Gastrocnemius medialis (tissue), 4 donors: ENCODE results near the gene ANKRD53. TPM values are rescaled to one million over a fixed set of nuclear protein-coding genes. Genes with fewer than 3 reads are reported as not detected.

Experiments
- ATAC-seq, 2 donors: fragments of 150-250 bp; one replicate each; pipeline ENCODE4 v1.9.1; 2016
- DNase-seq, 2 donors: peaks; one replicate each; pipeline ENCODE4 v3.0.0-alpha.2; 2019
- H3K27ac ChIP-seq, 4 donors: fragments of 200-600 bp; sonication (generic); 1 replicate in 1 of 4; 2 replicates in 3 of 4; pipeline ENCODE4 v1.5.1; 2016 to 2018; ENCODE audit warnings: mild to moderate bottlenecking in 2 of 4, moderate library complexity in 1 of 4
- H3K27me3 ChIP-seq, 3 donors: fragments of 200-600 bp; sonication (generic) in 2 of 3; 1 replicate in 1 of 3; 2 replicates in 2 of 3; pipeline versions ENCODE4 v1.5.1 to v1.6.0; 2016 to 2019; ENCODE audit warnings: mild to moderate bottlenecking in 1 of 3, moderate library complexity in 1 of 3
- H3K36me3 ChIP-seq, 2 donors: fragments of 200-600 bp; sonication (generic) in 1 of 2; one replicate each; pipeline ENCODE4 v1.5.1; 2017 to 2018
- H3K4me1 ChIP-seq, 2 donors: fragments of 200-600 bp; sonication (generic) in 1 of 2; one replicate each; pipeline ENCODE4 v1.5.1; 2016 to 2017; ENCODE audit warnings: mild to moderate bottlenecking in 2 of 2
- H3K4me3 ChIP-seq, 4 donors: fragments of 200-600 bp; sonication (generic) in 3 of 4; 1 replicate in 1 of 4; 2 replicates in 3 of 4; pipeline ENCODE4 v1.5.1; 2016 to 2019; ENCODE audit warnings: mild to moderate bottlenecking in 2 of 4
- H3K9me3 ChIP-seq, 3 donors: fragments of 200-600 bp; sonication (generic) in 2 of 3; 1 replicate in 1 of 3; 2 replicates in 2 of 3; pipeline ENCODE4 v1.5.1; 2016 to 2019
- POLR2A ChIP-seq, 2 donors: fragments of 450-650 bp; IDR thresholded peaks; one replicate each; pipeline ENCODE4 v1.6.1; 2017; ENCODE audit warnings: antibody characterized with exemption in 2 of 2, mild to moderate bottlenecking in 2 of 2, moderate library complexity in 2 of 2
- in situ Hi-C, 4 donors: fragments of 200-750 bp; cut with MboI; loops; one replicate each; pipeline versions ENCODE4 v1.15.0 to v1.8.0; 2017; ENCODE audit warnings: low sequenced_read_pairs in 4 of 4
- intact Hi-C: fragments of 100-400 bp; cut with DNase I; formaldehyde crosslinking; loops from one replicate; pipeline ENCODE4 v1.15.1; 2023; ENCODE audit warnings: low total_unique reads
- total RNA-seq, 4 donors: library from RNA; depleted of rRNA; stranded (reverse); fragments of >200 nt; gene quantifications; one replicate each; pipeline versions ENCODE4 v1.1.0 to v1.2.3, GENCODE V29; 2016
- TF ChIP-seq, protein P1 (sequence below), 5 experiments: fragments of 450-650 bp in 3 of 5; fragments of 200-600 bp in 2 of 5; sonication (generic) in 2 of 5; IDR thresholded peaks in 4 of 5; conservative IDR thresholded peaks in 1 of 5; 1 replicate in 4 of 5; 2 replicates in 1 of 5; pipeline ENCODE4 v1.5.1; 2016 to 2019; ENCODE audit warnings: antibody characterized with exemption in 5 of 5, mild to moderate bottlenecking in 3 of 5, moderate library complexity in 3 of 5

Gene ANKRD53
- total RNA-seq, 4 donors from 2014 or later: 0.44 to 2.0 TPM; not detected in 2

DNA sequence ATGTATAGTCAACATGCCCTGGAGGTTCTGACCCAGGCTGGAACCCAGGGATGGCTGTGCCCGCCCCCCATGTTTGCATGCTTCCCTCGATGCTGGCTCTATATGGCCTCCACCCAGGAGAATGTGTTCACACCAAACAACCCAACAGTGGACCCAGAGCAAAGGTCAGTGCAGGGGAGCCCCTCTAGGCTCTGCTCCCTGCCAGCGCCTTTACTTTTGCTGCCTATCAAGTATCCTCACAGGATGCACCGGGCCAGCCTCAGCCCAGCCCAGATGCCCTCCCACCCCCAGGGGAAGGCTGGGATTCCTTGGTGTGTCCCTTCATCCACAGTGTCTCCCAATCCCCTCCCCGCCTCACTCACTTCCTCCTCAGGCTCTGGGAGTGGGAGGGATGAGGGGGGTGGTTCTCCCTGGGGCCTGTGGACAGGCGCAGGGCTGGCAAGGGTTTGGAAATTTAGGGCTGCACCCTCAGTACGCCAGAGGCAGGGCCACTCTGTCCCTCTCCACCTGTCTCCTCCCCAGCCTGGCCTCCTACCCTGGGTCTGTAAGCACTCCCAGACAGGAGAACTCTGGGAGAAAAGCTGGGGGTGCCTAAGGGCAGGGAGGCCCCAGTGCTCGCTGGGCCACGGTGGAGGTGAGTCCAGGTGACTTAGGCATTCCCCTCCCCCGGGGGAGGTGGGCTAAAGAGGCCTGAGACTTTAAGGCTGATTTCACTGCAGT, 40.4 kb upstream of the ANKRD53 start:
- in situ Hi-C loops (loop anchor here in 1 of 4 donors (25.0 kb wide), 1 partner anchor 151 kb away; the partner anchor contains the start of gene FIGLA), intact Hi-C loops (no loop called here)
- Histone ChIP-seq H3K36me3 (no peaks in the 10 kb centered on the region), H3K4me3 (no peak overlapping the region), H3K9me3 (no peaks in the 10 kb centered on the region), H3K27ac (no peak overlapping the region), H3K4me1 (no peaks in the 10 kb centered on the region), H3K27me3 (no peaks in the 10 kb centered on the region)
- no peak for TF ChIP-seq POLR2A (IDR thresholded peaks at IDR 0.05)
- DNase-seq (no peak), ATAC-seq (no peak)

DNA sequence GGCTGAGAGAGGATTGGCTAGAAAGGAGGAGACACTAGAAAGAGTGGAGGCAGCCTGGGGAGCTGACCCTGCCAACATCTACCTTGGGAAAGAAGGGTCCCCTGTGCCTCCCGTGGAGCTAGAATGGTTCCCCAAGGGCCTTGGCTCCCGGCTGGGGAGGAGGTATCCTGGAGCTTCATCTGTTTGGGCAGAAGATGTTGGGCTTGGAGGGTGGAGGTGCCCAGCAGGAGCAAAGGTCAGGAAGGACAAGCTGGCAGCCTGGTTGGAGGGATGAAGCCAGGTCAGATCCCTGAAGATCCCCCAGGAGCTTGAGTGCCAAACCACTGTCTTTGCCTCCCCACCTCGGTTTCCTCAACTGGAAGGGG, 39.9 kb upstream of the ANKRD53 start:
- no peak overlapping the region for H3K27ac ChIP-seq
- H3K9me3 ChIP-seq: no peaks in the 10 kb centered on the region
- H3K36me3 ChIP-seq: no peaks in the 10 kb centered on the region
- TF ChIP-seq POLR2A (IDR thresholded peaks at IDR 0.05): no peak
- TF ChIP-seq, protein P1, sequence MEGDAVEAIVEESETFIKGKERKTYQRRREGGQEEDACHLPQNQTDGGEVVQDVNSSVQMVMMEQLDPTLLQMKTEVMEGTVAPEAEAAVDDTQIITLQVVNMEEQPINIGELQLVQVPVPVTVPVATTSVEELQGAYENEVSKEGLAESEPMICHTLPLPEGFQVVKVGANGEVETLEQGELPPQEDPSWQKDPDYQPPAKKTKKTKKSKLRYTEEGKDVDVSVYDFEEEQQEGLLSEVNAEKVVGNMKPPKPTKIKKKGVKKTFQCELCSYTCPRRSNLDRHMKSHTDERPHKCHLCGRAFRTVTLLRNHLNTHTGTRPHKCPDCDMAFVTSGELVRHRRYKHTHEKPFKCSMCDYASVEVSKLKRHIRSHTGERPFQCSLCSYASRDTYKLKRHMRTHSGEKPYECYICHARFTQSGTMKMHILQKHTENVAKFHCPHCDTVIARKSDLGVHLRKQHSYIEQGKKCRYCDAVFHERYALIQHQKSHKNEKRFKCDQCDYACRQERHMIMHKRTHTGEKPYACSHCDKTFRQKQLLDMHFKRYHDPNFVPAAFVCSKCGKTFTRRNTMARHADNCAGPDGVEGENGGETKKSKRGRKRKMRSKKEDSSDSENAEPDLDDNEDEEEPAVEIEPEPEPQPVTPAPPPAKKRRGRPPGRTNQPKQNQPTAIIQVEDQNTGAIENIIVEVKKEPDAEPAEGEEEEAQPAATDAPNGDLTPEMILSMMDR (IDR thresholded peaks at IDR 0.05 in 4 of 5, conservative IDR thresholded peaks at IDR 0.05 in 1 of 5): no peak
- no peaks in the 10 kb centered on the region for H3K4me1 ChIP-seq
- no peaks in the 10 kb centered on the region for H3K27me3 ChIP-seq
- H3K4me3 ChIP-seq: no peak overlapping the region
- intact Hi-C loops (no loop called here), in situ Hi-C loops (loop anchor here in 1 of 4 donors (25.0 kb wide), 1 partner anchor 151 kb away; the partner anchor contains the start of gene FIGLA)
- no peak for DNase-seq
- ATAC-seq: no peak

DNA sequence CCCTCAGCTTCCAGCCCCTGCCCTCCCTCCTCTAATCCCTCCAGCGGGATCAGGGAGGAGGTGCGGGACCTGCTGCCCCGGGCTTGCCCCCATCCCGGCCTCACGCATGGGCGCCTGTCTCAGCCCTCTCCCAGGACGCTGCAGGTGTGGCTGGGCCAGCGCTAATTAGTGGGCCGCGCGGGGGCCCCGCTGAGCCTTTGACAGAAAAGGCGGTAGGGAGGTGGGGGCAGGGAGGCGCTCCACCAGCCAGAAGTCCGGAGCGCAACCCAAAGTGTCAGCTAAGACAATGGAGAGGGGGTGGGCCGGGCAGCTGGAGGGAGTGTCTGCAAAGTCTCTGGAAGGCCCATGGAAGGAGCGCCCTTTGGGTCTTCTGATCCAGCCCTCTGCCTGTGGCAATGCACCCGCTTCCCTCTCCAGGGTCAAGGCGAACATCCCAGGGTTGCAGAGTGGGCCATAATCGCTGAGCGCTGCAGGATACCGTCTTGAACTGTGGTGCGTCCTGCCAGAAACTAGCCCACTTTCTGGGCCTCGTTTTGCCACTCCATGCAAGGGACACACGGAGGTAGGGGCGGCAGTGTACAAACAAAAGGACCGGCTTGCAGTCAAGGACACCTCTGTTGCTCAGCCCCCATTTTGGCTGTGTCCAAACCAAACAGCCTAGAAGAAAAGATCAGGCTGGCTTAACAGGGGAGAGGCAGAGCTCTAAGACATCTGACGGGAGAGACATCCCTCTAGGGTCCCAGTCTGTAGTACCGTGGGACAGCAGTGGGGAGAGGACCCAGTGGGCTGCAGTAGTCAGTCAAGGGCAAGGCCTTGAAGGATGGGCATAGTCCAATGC, 39.2 kb upstream of the ANKRD53 start:
- H3K9me3 ChIP-seq: no peaks in the 10 kb centered on the region
- H3K4me3 ChIP-seq: no peak overlapping the region
- intact Hi-C loops (no loop called here), in situ Hi-C loops (loop anchor here in 1 of 4 donors (25.0 kb wide), 1 partner anchor 152 kb away; the partner anchor contains the start of gene FIGLA)
- ATAC-seq (no peak), DNase-seq (no peak)
- TF ChIP-seq, protein P1 (IDR thresholded peaks at IDR 0.05 in 4 of 5, conservative IDR thresholded peaks at IDR 0.05 in 1 of 5): no peak
- no peak for TF ChIP-seq POLR2A (IDR thresholded peaks at IDR 0.05)
- no peaks in the 10 kb centered on the region for H3K36me3 ChIP-seq
- no peak overlapping the region for H3K27ac ChIP-seq
- H3K4me1 ChIP-seq: no peaks in the 10 kb centered on the region
- H3K27me3 ChIP-seq: no peaks in the 10 kb centered on the region

DNA sequence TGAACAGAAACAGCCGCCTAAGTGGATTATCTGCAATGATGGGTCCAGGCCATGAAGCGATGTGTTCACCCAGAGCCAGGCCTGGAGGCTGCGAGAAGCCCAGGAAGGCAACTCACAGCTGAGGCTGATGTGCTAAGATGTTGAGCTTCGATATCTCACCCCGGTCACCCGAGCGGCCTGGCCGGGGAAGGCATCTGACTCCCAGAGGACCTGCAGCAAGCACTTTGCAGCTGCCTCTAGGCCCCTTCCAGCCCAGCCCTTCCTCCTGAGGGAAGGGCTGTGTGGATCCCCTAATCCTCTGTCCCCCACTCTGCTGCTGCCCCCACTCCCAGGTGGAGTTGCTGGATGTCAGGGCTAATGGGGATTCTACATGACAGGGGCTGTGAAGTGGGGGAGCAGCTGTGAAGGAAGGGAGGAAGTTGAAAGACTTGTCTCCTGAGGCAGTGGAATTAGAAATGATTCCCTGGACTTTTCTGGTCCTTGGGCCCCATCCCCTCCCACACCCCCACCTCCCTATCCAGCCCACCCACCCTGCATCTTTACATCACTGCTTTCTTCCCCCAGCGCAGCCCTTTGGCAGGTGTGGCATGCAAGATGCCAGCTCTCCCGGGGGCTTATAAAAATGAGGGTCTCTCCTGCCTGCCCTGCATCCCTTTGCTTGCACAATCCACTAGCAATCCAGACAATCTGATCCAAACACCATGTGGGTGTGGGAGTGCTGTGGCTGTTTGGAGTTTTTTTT, 38.4 kb upstream of the ANKRD53 start:
- Histone ChIP-seq H3K27me3 (no peaks in the 10 kb centered on the region), H3K9me3 (no peaks in the 10 kb centered on the region), H3K4me1 (no peaks in the 10 kb centered on the region), H3K36me3 (no peaks in the 10 kb centered on the region), H3K4me3 (no peak overlapping the region), H3K27ac (no peak overlapping the region)
- no peak for DNase-seq
- intact Hi-C loops (no loop called here), in situ Hi-C loops (loop anchor here in 3 of 4 donors (10.0 to 25.0 kb wide), 2 partner anchors 75 to 153 kb away; partner anchors contain the start of gene FIGLA (in 1 of the 3))
- no peak for ATAC-seq
- no peak for TF ChIP-seq POLR2A (IDR thresholded peaks at IDR 0.05)
- TF ChIP-seq, protein P1 (IDR thresholded peaks at IDR 0.05 in 4 of 5, conservative IDR thresholded peaks at IDR 0.05 in 1 of 5): no peak
